ENCODE measurements around the gene SNRK.
"Not testable (repeated sequence)": the region's sequence is repeated elsewhere in the genome, so short reads cannot be mapped to it uniquely, and the experiment has no call there.

Gene SNRK

DNA sequence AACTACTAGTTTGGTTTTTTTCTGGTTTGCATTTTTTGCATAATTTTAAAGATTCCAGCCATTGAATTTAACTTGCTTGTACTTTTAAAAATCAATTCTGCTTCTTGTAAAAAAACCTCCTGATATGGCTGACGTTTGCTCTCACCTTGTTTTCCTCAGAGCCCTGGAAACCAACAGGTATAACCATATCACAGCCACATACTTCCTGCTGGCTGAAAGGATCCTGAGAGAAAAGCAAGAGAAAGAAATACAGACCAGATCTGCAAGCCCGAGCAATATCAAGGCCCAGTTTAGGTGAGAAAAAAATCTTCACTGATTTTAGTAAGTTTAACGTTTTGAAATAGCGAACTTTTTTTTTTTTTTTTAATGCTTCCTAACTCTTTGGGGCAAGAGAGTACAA lies 56.8 kb downstream of the SNRK start:
- intact Hi-C loops (cut with DNase I), result no loop called here
- DNase-seq, result no peak

DNA sequence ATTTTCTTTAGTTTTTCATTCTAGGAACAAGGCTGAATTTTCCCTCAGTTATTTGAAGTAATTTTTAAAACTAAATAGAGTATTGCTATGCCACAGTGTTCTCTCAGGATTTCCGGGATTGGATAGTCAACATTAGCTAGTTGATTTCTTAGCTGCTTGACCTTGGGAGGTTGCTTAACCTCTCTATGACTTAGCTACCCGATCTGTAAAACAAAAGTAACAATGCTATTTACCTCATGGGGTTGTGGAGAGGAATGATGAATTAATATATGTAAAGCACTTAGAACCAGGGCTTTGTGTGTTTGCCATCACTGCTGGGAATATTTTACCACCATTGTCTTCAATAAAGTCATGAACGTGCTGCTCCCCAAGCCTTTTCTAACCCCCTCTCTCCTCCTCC lies 57.5 kb downstream of the SNRK start:
- DNase-seq, result no peak
- intact Hi-C loops (cut with DNase I), result no loop called here

DNA sequence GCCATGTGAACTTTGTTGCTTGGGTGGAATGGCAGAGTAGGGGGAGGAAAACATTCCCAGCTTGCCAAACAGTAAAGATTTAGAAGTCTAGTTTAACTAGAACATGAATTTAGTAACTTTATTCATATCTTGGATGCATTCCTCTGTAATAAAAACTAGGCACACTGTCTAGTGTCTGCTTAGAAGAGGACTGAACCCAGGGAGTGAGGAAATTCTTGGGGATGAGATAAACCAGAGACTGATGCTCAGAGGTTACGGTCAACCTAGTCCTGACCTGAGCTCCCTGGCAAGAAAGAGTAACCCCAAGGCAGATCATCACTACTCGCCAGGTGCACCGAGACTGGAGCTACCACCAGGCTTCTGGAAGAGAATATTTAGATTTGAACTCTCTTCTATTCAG lies 58.2 kb downstream of the SNRK start:
- no peak for DNase-seq
- intact Hi-C loops (cut with DNase I), result no loop called here

DNA sequence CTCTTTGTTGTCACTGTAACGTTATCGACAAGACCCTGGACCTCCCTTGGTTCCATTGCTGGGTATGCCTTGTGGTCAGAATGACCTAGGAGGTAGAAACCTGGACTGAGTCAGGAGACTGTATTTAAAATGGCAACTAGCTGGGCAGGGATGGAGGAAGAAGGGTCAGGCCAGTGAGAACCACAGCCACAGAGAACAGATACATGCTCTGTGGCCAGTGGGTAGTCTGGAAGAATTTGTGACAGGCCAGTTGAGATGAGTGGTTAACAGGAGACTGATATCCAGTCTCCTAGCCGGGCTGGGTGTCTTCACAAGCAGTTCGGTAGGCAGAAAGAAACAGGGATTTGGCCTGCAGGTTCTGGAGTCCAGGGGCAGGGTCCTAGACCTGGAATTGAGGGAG lies 58.9 kb downstream of the SNRK start:
- intact Hi-C loops (cut with DNase I), result no loop called here
- DNase-seq, result no peak

DNA sequence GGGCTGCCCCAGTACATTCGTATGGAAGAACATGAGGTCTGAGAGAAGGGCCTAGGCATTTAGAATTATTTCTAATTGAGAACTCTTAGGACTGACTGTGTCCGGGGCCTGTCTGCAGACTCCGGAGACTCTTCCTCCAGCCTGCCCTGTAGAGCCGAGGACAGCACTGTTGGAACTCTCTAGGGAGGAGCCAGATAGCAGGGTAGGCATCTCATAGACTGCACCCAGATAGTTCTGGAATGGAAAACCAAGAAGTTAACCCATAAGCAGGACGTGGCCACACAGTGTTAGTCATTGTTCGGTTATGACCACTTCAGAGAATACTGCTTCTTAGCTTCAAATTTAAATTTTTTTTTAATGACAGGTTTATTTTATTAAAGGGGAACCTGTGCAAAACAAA lies 59.5 kb downstream of the SNRK start:
- no peak for DNase-seq
- intact Hi-C loops (cut with DNase I), result no loop called here

DNA sequence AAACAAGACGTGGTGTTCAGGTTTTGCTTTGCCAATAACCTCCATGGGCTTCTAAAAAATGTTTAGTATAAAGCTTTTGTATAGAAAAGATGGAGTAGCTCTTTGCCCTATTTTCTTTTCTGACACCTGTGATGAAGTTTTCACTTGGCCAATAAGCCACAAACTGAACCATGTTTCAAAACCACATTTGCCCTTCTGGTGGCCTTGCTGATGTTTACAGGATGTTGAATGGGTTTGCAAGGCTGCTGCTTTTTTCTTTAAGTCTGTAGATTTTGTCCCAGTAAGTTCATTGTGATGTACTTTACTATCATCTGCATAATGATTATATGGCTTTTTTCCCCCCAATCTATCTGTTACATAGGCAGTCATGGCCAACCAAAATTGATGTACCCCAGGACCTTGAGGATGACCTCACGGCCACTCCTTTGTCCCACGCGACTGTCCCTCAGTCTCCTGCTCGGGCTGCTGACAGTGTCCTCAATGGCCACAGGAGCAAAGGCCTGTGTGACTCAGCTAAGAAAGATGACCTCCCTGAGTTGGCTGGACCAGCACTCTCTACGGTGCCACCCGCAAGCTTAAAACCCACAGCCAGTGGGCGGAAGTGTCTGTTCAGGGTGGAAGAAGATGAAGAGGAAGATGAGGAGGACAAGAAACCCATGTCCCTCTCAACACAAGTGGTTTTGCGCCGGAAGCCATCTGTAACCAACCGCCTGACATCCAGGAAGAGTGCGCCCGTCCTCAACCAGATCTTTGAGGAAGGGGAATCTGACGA lies 60.8 kb downstream of the SNRK start:
- intact Hi-C loops (cut with DNase I), result no loop called here
- DNase-seq, result peak in 1 of 10 donors; percentile 66

DNA sequence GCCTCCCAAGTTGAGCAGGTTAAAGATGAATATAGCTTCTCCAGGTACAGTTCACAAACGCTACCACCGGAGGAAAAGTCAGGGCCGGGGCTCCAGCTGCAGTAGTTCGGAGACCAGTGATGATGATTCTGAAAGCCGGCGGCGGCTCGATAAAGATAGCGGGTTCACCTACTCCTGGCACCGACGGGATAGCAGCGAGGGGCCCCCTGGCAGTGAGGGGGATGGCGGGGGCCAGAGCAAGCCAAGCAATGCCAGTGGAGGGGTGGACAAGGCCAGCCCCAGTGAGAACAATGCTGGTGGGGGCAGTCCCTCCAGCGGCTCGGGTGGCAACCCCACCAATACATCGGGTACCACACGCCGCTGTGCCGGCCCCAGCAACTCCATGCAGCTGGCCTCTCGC lies 61.4 kb downstream of the SNRK start:
- intact Hi-C loops (cut with DNase I), result no loop called here
- DNase-seq, result peak in 2 of 10 donors; percentile 45 to 80

DNA sequence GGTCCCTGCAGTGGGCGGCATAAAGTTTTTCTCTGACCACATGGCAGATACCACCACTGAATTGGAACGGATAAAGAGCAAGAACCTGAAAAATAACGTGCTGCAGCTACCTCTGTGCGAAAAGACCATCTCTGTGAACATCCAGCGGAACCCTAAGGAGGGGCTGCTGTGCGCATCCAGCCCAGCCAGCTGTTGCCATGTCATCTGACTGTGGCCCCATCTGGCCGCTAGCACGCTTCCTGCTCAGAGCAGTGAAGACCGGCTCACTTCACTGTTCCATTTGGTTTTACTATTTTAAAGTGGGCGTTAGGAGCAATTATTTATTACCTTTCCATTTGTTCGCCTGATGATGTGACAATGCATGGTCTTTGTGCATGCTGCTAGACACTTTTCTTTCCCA lies 62.0 kb downstream of the SNRK start:
- peak in 1 of 10 donors; percentile 12 for DNase-seq
- intact Hi-C loops (cut with DNase I), result no loop called here

DNA sequence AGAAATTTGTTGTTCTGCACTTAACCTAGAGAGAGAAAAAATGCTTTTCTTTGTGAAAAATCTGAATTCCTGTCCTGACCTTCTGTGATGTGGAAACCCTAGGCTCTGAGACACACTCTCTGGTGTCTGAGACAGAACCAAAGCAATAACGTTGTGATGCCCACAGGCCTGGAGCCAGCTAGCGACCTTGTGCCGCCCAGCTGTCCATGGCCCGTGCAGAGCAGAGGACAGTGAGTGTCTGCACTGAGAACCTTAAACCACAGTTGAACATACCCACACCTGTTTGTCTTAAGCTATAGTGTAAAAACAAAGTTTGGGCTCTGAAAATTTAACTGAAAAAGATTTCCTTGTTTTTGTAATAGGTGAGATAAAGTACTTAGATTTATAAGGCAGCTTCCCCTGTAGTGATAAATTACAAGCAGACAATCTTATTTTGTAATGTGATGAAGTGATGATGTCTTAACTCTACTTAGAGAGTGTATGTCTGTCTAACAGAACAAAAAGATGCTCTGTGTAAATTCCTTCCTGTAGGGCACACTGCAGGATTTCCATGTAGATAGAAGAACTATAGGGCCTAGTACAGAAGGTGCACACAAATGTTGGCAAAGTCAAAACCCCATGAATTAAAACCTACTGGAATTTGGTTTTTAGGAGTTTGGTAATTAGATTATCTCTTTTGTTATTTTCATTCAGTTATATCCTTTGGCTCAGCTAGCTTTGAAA lies 62.7 kb downstream of the SNRK start:
- intact Hi-C loops (cut with DNase I), result no loop called here
- DNase-seq, result no peak

DNA sequence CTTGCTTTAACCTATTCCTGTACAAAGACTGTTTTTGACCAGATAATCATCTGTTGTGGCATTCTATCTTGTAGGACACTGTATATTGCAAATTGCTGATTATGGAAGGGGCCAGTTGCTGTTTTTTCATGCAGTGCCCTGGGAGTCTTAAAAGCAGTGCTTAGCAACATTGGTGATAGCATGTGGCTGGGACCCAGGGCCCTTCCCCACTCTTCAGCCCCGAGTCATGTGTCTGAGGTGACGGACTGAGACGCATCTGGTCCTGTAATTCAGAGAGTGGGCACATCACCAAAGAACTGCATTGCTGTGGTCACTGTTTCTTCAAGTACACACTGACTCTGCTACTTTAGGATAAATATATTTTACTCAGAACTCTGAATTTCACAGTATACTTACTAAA lies 63.4 kb downstream of the SNRK start:
- intact Hi-C loops (cut with DNase I), result no loop called here
- no peak for DNase-seq

DNA sequence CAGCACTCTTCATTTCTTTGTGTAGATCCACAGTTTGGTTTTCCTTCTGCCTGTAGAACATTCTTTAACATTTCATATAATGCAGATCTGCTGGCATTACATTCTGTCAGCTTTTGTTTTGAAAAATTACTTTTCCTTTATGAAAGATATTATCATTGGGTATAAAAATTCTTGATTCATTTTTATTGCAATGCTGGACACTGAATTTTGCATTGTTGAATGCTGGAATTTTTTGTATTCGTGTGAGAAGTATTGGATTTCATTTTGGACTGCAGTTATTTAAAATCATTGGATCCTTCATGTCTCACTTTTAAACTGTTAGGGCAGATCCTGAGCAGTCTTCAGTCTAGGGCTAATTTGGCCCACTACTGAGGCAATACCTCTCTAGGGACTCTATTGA lies 67.1 kb downstream of the SNRK start:
- intact Hi-C loops (cut with DNase I), result no loop called here
- no peak for DNase-seq

DNA sequence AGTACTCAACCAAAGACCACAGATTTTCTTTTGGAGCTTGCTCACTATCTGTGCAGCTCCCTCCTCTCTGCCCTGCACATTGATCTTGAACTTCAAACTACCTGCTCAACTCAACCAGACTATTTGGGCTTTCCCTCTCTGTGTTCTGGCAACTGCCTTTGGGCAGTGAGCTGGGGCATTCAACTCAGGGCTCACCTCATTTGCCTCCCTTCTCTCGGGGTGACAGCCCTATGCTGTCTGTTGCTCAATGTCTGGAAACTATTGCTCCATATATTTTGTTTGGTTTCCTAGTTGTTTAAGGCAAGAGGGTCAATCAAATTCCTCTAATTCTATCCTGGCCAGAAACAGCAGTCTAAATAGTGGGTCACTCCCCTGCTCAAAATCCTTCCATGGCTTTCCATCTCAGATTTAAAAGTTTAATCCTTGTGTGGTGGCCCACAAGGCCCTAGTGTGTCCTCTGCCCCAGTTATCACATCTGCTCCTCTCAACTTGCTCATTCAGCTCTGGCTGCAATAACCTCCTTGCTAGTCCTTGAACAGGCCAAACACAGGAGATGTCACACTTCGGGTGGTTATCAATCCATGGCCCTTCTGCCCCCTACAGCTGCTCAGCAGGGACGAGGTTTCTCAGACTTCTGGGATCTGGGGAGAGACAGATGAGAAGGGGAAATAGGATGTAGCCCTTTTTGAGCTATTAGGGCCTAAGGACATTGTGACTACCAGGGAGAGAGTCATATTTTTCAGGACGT lies 67.8 kb downstream of the SNRK start:
- no peak for DNase-seq
- intact Hi-C loops (cut with DNase I), result no loop called here

DNA sequence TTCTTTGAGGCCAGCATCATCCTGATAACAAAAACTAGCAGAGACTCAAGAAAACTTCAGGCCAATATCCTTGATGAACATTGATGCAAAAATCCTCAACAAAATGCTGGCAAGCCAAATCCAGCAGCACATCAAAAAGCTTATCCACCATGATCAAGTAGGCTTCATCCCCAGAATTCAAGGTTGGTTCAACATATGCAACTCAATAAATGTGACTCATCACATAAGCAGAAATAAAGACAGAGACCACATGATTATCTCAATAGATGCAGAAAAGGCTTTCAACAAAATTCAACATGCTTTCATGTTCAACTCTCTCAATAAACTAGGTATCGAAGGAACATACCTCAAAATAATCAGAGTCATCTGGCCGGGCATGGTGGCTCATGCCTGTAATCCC lies 69.7 kb downstream of the SNRK start:
- intact Hi-C loops (cut with DNase I); DNase-seq: not testable (repeated sequence)

DNA sequence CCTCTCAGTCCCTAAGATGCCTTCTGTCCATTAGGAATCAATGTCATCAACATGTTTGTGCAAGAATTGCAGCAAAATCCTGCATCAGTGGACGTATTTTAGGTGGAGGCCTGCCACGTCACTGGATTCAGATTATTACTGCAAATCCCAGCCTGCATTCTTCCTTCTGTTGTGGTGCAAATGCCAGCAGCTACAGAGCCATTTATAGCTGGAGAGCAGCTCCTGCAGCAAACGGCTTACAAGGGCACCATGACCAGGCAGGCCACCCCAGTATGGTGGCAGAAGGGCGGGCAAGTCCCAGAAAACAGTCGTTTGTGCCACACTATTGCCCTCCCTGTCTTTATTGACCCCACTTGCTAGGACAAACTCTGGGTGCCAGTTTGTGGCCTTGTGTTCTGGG lies 74.7 kb downstream of the SNRK start:
- intact Hi-C loops (cut with DNase I), result no loop called here
- DNase-seq, result no peak

DNA sequence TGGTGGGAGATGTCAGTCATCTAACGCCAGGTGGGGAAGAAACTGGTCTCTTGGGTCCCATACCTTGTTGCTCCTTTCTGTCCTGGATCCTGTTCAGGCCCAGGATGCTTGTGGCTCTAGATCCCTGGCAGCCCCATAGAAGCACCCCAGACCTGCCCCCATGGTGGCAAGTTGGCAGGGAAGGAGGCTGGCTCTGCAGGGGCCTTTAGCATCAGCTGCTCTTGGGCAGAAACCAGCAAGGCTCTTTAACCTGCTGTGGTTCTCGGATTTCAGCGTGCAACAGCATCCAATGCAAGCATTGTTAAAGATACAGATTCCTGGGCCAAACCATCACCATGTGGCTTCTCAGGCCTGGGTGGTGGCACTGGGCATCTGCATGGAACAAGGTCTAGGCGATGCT lies 75.8 kb downstream of the SNRK start:
- no peak for DNase-seq
- intact Hi-C loops (cut with DNase I), result no loop called here

DNA sequence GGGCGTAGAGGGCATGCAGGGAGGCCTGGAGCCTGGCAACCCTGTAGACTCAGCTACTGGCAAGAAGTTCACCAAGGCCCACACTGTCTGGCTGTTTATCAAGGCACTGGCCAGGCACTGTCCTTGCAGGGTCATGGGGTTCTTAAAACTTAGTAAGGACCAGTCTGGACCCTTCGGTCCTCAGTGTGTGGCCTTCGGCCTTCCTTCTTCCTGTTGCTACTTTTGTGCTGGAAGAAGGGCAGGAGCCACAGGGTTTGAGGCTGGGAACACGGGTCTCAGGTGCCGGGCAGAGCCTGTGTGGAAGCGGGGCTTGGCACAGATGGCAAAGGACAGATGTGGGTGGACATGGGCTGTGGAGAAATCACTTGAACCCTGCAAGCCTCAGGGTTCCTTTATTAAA lies 76.6 kb downstream of the SNRK start:
- intact Hi-C loops (cut with DNase I), result no loop called here
- DNase-seq, result no peak

DNA sequence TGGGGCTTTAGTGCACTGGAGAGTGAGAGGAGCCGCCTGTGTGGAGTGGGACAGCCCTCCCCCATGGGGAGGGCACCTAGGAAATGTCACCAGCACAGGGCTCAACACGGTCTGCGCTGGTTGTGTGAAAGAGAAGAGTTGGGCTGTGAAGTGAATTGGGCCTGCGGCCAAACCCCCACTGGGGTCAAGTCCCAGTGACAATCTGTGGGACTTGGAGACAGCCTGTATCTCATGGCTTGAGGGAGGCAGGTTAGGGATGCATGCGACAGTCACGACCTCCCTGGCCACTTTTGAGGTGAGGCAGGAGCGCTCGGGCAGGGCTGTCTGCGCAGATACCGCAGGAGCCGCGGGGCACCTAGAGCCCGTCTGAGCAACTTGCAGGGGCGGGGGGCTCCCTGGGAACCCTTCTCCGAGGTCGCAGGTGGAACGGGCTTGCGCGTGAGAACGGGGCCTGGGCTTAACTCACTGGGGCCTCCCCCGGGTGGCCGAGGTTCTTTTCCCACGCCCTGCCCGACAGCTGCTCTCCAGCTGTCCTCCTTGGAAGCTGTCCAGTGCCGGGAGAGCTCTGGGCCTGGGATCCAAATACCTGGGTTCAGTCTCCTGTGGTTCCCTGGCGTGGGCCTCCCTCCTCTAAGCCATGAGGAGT lies 77.4 kb downstream of the SNRK start:
- intact Hi-C loops (cut with DNase I), result no loop called here
- no peak for DNase-seq

DNA sequence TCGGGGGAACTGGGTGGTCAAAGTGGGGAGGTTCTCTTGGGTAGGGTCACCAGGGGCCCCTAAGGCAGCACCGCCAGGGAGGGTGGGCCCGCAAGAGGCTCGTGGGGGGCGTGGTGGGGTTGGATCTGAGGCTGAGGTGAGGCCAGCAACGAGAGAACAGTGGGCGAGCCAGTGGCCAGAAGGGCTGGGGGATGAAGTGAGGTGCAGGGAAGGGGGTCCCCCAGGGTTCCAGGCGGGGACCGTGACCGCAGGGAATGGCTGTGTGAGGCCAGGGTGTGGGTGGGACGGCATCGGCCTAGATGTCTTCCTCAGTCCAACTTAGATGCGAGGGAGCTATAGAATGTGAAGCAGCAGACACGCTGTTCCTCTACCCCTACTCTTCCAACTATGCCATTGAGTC lies 78.2 kb downstream of the SNRK start:
- no peak for DNase-seq
- intact Hi-C loops (cut with DNase I), result no loop called here

DNA sequence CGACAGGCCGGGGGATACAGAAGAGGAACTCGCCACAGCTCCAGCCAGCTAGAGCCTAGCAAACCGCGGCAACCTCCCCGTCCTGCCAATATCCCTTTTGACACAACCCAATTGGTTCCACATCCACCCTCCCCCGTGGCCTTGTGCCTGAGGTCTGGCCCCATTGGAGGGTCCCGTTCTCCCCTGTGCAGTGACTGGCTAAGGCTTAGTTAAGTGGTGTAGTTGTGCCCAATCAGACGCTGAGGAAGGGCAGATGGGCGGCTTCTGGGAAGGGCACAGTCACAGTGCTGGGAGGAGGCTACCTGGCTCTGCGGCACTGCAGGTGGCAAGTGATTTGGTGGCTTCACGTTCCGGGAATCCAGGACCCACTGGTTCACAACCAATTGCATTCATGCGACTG lies 78.6 kb downstream of the SNRK start:
- intact Hi-C loops (cut with DNase I), result no loop called here
- no peak for DNase-seq

DNA sequence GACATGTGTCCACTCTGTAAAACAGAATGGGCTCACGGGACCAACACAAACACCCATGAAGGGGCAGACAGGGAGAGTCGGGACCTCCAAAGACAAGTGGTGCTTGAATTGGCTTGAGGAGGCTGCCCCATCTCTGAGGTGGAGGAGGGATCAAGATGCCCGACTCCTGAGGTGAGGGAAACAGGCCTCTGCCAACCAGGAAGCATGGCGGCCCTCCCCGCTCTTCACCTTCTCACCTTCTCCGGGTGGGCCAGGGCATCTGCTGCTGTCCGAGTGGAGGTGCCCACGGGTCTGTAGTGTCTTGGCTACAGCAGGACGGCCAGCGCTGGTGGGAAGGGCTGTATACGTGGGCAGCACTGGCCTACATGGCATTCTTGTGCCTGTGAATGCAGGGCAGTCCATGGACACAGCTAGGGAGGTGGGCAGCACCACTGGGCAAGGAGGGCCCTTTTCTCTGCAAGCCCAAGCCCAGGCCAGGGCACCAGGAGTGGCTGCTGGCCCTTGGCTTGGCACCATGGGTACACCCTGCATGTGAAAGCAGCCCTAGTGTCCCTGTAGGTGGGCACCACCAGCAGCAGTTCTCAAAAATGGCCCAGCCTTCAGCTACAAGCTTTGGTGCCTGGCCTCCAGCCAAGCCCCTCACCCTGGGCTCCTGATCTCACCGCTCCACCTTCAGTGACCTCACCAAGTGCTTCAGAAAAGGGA lies 79.4 kb downstream of the SNRK start:
- intact Hi-C loops (cut with DNase I), result no loop called here
- DNase-seq, result no peak

DNA sequence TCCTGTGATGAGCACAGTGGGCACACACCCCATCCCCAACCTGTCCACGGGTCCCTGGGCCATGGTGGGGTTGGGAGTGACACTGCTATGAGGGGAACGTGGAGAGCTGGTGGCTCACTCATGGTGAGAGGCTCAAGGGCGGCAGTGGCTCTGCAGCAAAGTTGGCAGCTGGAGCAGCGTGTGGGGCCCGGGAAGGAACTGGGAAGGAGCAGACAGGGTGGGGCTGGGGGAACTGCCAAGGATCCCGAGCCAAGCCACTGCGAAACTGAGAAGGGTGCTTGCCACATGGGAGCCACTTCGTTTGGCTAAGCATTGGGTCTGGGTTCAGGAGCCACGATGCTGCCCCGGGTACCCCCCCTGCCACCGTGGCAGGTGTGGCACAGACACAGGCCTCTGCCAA lies 80.1 kb downstream of the SNRK start:
- intact Hi-C loops (cut with DNase I), result no loop called here
- DNase-seq, result no peak

Data from posterior cingulate gyrus (tissue), 11 donors.